GM12872 (cell line): ENCODE results near the gene RRM2.

ENCODE experiments used
- CTCF ChIP-seq: IDR thresholded peaks from 3 replicates; pipeline ENCODE4 v1.5.1; 2011; ENCODE audit warnings: low read depth, mild to moderate bottlenecking, low read length, moderate library complexity; ENCODE audit not compliant: insufficient read depth

RRM2 gene

GRCh38 chr2:10094271-10094814, 28.2 kb upstream of the RRM2 start:
- no peak for TF ChIP-seq CTCF

- TF ChIP-seq CTCF: no peak
Observed at GRCh38 chr2:10095175-10095574, 27.4 kb upstream of the RRM2 start.

- TF ChIP-seq CTCF: no peak
Observed at GRCh38 chr2:10096641-10097040, 25.9 kb upstream of the RRM2 start.

GRCh38 chr2:10097352-10098148, 25.0 kb upstream of the RRM2 start:
- peak; percentile 98 for TF ChIP-seq CTCF

GRCh38 chr2:10101491-10101890, 21.0 kb upstream of the RRM2 start:
- no peak for TF ChIP-seq CTCF

- no peak for TF ChIP-seq CTCF
Observed at GRCh38 chr2:10103179-10103578, 19.4 kb upstream of the RRM2 start.

- TF ChIP-seq CTCF: no peak
Observed at GRCh38 chr2:10109311-10109710, 13.2 kb upstream of the RRM2 start.

GRCh38 chr2:10119027-10119325, 3.6 kb upstream of the RRM2 start:
- no peak for TF ChIP-seq CTCF
